ENCODE measurements around the gene SLC46A1.

DNA sequence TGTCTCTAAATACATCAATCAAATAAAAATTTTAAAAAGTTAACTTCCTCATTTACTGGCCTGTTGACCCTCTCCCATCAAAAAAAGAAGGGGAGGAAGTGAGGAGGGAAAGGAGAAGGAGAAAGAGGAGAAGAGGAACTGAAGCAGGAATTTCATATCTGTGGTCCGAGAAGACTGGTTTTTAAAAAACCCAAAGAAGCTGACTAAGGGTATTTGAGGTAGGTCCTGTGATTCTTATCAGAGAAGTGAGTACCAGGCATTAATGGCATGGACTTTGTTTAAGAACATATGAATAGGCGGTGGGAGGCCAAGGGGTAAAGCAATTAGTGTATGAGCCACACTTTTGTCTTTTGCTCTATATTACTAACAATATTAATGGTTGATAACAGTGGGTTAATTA is 2.0 kb downstream of the SLC46A1 start:
- TF ChIP-seq, protein P1, sequence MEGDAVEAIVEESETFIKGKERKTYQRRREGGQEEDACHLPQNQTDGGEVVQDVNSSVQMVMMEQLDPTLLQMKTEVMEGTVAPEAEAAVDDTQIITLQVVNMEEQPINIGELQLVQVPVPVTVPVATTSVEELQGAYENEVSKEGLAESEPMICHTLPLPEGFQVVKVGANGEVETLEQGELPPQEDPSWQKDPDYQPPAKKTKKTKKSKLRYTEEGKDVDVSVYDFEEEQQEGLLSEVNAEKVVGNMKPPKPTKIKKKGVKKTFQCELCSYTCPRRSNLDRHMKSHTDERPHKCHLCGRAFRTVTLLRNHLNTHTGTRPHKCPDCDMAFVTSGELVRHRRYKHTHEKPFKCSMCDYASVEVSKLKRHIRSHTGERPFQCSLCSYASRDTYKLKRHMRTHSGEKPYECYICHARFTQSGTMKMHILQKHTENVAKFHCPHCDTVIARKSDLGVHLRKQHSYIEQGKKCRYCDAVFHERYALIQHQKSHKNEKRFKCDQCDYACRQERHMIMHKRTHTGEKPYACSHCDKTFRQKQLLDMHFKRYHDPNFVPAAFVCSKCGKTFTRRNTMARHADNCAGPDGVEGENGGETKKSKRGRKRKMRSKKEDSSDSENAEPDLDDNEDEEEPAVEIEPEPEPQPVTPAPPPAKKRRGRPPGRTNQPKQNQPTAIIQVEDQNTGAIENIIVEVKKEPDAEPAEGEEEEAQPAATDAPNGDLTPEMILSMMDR (IDR thresholded peaks at IDR 0.05): no peak
- TF ChIP-seq POLR2A (IDR thresholded peaks at IDR 0.05): no peak

Data from uterus (tissue), 2 donors.